Globus pallidus (tissue), 1 donor: Measurements from ENCODE around the gene IRX1.

ENCODE experiments used
- DNase-seq: peaks from one replicate; pipeline ENCODE4 v3.0.0-alpha.2; 2015; ENCODE audit warnings: low spot score

Gene IRX1

DNA sequence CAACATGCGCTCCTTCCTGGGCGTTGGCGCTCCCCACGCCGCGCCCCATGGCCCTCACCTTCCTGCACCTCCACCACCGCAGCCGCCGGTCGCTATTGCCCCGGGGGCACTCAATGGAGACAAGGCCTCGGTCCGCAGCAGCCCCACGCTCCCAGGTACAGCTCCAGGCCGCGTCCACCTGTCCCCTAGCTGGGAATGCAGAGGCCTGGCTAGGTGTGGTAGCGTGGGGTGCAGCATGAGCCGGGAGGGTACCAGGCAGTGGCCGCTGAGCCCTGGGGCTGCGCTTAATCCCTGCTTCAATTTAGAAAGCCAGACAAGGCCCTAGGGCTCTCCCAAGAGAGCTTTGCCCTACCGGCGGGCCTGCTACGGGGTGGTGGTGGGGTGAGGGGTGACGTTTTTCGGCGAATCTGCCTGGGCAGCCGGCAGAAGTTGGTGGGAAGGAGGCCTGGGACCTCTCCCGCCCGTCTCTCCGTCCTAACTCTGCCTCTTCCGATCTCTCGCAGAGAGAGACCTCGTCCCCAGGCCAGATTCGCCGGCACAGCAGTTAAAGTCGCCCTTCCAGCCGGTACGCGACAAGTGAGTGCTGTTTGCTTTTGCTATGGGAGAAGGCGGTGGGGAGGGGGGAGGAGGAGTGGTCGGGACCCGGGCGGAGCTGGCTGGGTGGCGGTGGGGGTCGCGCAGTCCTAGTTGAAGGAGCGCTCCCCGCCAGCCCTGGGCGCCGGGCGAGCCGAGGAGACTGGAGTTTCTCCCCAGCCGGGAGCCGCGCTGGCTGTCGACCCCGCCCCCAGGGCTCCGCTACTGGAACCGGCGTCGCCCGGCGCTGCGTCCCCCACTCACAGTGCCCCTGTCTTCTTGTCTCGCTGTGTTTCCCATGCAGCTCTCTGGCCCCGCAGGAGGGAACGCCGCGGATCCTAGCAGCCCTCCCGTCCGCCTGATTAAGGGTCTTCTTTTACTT, 4.8 kb downstream of the IRX1 start:
- DNase-seq: no peak

DNA sequence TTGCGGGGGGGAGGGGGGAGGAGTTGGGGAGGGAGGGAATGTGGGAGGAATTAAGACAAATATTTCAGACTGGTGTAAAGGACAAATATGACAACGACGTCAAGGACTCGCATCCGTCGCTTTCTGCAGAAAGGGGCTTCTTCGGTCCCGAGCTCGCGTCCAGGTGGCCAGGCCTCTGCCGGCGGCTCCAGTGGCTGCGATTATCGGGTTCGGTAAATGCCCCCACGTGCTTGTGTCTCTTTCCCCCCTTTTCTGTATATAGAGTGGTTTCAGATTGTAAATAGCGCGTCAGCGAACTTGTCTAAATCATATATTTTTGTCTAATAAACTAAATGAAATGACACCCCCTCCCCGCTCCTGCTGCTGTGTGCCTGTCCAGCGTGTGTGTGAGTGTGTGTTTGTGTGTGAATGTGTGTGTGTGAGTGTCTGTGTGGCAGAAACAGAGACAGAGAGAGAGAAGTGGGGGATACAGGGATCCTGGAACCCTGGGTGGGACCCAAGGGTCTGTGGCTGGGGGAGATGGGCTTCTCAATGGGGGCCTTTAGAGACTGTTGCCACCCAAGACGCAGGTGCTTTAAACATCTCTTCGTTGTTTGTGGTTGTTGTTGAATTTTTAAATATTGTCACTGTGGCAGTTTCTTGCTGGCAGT, 5.6 kb downstream of the IRX1 start:
- DNase-seq: no peak

DNA sequence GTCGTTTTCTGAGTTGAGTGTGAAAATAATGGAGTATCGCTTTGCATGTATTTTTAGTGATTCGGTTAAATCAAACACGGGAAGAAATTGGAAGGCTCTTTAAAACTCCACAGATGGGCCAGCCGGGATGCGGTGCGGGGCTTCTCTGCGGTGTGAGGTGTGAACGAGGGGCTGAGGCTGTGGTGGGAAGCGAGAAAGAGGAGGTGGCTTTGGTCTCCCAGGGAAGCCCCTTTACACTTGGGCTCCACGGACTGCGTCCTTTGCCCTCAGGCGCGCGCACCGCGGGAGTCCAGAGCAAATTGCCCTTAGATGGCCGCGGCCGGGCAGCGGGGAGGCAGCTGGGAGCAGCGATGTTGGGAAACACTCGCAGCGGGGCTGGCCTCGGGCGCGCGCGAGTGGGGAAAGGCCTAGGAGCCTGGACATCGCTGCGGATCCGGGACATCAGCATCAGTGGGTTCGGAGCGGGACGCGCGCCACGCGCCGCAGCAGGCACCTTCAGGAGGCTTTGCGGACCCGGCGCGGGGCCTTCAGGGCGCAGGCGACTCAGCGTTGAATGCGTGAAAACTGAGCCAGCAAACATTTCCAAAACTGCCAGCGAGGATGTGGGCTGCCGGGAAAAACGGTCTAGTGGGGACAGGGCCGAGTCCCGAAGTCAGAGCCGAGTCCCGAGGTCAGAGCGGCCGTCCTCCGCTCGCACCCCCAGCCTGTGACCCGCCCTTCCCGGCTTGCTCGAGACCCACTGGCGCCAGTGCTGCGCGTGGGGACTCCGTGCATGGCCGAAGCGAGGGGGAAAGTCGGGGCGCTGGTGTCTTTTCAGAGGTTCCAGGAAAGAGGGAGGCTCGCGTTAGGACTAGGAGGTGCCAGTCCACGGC, 6.5 kb downstream of the IRX1 start:
- no peak for DNase-seq

DNA sequence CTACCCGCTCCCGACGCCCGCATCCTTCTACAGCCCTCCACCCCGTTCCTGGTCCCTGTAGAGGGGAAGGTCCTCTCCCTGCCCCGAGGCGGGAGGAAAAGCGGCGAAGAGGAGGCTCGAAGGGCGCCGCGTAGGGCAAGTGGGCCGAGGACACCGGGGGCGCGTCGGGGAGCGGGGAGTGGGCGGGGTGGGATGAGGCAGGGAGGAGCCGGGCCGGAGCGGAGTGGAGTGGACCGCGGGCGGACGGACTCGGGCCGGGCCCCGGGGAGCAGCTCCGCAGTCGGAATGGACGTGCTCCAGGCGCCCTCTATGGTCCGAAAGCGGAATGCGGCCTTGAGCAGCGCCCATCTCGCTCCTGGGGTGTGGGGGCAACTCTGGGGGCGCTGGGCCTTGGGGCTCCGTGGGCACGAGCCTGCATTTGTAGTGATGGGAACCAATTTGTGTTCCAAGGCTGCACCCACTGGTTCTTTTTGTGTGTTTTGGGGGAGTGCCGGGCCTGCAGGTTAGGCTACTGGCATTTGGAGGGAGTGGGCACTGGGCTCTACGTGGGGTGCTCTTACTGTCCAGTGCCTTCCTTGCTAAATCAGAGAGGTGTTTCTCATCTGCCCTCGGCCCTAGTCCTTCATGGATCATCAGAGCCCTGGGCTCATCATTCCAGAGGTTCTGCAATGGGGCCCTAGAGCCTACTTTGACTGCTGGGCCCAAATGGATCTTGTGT, 7.3 kb downstream of the IRX1 start:
- DNase-seq: no peak

DNA sequence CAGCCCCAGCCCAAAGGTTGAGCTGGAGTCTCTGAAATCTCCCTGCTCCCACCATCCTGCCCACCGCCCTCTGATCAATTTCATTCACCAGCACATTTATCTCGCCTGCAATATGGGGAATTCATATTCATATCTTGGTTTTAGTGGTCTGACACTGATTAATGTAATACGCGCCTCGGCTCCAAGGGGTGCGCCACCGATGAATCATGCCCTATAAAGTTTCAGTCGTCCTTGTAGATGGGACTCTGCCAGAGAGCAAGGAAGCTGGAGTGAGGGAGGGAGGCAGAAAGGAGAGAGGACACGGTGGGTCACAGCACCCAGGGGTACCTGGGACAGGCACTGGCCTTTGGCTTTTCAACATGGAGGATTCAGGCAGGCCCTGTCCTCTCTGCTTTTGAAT, 8.9 kb downstream of the IRX1 start:
- DNase-seq: no peak

DNA sequence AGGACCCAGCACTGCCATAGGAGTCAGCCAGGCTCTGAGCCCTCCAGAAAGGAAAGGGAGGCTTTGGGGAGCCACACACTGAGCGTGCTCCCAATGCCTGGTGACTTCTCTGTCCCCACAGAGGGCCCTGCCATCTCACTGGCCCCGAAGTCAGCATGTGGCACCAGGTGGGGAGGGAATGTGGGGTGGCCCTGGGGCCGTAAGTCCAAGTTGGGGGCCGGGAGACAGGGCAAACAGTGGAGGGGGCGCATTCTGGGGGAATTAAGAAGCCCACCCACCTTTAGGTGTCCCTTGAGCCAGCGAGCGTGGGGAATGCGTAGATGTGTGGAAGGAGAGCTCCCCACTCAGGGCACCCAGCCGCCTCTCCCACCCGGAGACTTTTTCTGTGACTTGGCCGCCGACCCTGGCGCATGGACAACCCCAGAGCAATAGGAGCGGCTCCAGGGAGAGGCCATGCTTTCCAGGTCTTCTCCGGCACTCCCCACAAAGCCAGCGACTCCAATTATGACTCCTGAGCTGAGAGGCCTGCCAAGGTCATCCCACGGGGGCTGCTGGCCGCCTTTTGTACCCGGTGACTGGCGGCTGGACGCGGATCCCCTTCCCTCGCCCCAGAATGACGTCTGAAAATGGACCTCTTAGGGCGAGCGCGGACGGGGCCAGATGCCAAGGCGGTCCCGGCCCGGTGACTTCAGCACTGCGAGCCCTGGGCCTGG, 9.8 kb downstream of the IRX1 start:
- peak; percentile 27 for DNase-seq

DNA sequence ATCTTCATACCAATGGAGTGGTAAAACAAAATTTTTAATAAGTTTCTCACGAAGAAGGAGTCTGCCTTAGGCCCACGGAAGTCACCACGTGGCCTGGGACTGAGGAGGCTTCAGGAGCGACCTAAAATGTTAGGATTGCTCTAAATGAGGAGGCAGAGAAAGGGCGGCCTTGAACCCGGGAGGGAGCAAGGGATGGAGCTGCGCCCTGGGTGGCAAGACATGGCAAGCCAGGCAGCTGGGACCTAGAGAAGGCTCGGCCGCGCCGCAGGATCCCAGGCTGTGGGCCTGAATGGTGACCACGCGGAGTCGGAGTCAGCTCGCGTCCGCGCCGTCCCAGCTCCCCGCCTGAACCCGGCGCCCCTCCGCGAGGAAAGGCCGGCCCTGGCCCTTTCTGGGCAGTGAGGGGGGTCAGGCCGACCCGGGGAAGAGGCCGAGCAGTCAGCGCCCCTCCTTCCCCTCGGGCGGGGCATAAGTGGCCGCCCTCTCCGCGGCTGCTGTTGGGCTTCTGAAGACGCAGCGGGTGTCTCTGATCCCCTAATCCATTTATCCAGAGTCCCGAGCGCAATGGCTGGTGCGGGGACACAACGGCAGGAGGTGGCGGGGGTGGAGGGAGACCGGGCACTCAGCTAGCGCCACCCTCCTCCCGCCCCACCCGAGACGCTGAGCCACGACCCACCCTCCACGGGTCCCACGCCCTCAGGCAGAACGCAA, 10.6 kb downstream of the IRX1 start:
- DNase-seq: no peak

DNA sequence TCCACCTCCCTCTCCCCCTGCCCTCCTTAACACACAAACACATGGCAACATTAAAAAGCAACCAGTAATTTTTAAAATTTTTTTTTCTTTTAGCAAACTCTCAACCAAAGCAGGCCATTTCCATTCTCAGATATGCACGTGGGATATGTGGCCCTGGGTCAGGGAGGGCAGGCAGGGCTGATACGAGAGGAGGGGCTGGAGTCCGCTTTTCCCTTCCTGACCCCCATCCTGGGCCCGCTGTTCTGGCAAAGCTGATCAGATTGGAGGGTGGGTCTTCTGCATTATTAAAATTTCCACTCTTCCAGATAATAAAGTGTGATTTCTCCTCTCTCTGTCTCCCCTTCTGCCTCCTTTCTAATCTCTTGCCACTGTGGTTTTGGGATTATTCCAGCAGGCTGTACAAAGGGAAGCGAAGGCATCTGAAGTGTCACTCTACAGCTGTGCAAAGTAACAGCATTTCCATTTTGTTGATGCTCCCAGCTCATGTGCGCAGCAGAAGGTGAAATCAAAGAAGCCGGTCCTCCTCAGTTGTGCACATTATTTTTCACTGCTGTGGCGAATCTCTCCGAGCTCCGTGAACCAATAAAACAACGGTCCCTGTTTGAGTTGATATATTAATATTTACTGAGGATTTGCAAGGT, 12.0 kb downstream of the IRX1 start:
- no peak for DNase-seq

DNA sequence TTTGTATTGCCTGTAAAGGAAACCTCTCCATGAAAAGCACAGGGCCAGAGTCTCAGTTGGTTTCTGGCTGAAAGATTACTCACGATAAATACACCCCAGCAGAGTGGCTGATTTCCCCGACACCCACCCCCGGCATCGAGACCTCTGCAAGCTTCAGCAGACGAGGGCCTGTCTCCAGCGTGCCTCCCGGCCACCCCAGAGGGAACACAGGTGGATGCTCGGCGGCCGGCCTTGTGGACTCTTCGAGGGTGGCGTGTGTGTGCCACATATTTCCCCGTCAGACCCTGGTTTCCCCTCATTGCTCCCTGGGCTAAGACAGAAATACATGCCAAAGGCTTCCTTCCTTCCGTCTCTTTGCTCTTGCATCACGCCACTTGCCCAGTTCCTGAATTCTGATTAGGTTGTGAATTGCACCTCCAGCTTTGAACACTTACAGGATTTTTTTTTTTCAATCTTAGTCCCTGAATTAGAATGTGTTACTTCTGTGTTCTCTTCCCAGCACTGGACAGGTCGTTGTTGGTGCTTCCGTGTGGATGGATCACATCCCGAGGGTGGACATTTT, 13.6 kb downstream of the IRX1 start:
- no peak for DNase-seq

DNA sequence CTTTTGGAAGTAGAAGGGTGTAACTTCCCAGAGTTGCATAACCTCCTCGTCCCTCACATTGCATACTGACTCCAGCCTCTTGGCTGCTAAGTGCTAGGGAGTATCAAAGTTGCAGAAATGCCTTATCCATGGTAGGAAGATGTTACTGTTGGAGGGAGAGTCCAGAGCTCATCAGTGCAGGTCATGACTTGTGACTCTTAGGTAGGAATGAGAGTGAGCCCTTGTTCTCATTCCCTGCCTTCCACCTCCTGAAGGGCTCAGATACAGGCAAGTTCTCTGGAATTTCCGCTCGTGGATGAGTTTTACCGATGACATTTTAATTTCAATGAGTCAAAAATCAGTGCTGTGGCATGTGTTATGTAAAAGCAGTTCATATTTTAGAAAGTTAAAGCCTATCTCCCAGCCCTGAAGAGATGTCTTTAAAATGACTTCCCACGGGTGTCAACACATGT, 17.0 kb downstream of the IRX1 start:
- no peak for DNase-seq

DNA sequence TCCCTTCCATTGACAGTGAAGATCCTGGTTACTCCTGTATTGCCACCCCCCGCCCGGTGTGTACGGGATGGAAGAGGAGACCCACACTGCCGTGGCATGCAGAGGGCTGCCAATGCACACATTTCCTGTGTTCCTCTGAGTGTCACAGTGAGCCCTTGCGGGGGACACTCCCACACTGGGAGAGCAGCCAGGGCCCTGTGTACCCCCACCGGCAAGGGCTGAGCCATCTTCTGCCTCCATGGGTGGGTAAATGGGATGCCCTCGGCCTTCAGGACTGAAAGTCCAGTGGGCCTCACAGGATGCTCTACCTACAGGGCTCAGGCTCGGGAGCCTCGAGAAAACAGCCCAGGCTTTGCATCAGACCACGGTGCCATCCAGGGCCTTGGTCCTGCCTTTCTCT, 18.1 kb downstream of the IRX1 start:
- DNase-seq: no peak

DNA sequence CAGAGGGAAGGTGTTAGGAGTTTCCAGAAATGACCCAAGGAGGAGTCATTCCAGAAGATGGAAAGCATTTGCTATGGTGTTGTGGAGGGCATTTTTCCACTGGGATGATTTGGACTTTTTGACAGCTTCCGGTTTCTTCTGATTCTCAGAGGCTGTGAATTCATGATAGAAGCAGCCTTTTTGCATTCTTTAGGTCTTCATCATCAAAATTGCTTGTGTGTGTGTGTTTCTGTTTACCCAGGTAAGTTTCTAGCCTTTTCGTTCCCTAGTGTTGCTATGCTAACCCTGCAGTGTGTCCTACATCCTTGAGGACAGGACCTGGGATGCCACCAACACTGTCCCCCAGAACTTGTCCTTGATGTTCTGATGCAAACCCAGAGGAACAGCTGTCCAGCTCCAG, 19.6 kb downstream of the IRX1 start:
- no peak for DNase-seq

DNA sequence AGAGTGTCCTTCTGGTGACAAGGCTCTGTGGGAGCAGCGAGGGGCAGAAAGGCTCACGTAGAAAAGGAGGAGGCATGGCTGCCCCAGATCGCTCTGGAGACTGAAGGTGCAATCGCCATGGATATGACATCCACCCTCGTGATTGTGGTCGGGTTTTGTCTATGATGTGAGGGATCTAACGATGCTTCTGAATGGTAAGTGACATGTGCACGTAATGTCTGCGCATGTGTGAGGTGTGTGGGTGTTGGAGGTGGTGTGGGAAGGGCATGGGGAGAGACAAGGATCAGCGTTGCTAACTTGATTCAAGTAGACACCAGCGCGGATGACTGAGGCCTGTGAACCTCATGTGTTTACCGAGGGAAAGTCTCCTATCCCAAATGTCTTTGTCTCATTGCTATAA, 20.2 kb downstream of the IRX1 start:
- no peak for DNase-seq

DNA sequence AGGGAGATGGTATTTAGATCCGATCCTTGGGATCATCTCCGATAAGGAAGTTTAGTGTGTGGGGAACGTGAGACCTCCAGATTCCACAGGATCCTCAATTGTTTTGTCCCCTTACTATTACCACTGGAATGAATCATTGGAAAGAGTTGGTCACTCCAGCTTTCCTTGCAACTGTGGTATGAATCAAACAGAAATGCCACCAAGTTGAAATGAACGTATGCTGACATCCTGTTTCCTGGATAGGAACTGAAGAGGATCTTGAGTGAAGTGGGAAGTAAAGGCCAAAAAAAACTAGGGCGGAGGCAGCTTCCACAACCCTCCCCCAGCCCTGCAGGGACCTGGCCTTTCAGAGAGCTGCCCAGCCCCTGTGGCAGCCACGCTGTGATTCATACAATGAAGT, 23.9 kb downstream of the IRX1 start:
- DNase-seq: no peak

DNA sequence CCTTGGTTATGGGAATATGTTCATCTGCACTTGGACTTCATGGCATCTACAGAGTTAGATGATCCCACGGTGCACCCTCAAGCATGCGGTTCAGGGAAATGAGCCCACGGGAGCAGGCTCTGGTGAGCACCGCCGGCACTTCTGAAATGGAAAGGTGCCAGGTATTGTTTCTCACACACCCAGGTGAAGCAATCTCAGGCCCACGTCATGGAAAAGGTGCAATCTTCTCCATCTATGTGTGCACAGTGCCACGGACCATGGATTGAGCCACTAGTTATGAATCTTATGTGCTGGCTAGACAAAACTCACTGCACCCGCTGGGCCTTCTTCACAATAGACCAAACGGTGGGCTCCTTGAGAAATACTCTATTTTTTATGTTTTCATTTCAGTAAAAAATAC, 27.3 kb downstream of the IRX1 start:
- DNase-seq: no peak

DNA sequence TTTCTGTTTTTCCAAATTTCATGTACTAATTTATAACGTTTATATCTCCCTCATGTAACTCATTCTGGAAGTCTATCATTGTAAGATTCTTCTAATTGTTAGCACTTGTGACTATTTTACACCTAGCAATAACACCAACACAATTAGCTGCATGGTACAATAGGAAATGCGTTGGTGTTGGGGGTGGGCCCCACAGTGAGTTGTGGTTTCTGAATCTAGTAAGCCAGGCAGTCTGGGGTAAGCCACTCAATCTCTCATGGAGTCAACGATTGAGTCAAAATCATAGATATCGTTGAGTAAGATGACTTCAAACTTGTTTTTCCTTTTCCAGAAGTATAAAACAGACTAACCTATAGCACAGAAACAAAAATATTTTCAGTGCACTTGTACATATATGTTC, 30.0 kb downstream of the IRX1 start:
- DNase-seq: no peak

DNA sequence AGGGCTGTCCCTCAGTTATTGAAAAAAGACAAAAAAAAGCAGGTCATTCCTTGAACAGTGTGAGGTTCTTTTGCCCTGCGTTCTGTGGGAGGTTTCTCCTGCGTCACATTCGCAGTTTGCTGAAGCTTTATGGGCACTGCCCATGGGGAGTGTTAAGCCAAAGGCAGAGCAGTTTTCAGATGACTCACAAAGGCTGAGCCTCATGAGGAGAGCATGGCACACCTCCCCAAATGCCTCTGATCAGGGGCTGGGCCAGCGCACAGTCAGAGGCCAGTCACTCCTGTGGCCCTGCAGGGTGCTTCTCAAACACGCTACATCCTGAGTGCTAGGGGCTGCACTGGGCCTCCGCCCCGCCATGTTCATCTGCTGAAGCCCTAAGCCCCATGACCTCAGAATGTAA, 38.4 kb downstream of the IRX1 start:
- no peak for DNase-seq

DNA sequence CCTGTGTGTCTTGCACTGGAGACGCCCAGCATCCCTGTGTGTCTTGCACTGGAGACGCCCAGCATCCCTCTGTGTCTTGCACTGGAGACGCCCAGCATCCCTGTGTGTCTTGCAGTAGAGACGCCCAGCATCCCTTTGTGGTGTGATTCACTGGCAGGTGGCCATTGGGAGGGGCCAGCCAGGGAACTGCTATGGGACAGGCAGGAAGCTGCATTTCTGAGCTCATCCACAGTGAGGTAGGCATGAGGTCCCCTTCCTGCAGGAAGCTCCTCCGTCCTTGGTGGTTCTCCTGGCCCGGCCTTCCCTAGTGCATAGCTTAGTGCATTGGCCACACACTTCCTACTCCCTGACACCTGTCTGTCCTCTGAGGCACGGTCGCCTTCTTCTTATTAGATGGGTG, 43.5 kb downstream of the IRX1 start:
- no peak for DNase-seq

DNA sequence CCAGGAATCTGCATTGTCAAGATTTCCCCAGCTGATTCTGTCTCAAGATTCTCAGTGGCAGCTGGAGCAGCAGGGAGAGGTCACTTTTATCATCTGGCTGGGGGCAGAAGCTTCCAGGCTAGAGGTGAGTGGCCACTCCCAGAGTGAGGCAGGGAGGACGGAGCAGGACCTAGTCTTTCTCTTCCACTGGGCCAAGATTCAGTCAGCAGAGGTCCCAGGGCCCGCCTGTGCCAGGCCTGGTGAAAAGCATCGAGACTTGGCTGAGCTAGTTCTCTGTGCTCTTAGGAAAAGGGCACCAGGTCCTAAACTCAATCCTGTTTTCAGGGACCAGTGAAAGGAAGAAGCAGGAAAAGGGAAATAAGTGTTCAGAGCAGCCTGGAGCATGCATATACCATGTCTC, 46.6 kb downstream of the IRX1 start:
- DNase-seq: no peak

DNA sequence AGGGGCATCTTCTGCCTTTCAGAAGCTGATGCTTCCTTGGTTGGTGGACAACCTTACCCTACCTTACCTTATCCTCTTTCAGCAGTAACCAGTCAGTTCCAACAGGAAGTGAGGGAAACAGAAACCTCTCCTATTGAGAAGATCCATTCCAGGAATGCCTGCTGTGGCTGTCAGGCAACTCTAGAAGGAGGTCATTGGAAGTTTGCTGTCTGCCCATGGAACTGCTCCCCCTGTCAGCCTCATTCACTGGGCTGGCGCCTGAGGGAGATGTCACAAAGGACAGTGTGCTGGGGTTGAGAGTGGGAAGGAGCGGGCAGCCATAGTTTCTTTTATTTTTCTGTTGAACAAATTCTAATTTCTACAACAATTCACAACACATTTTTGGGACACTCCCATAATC, 54.7 kb downstream of the IRX1 start:
- DNase-seq: no peak
